Adrenal gland (tissue), 12 donors: ENCODE results near the gene FAM120C. TPM values are rescaled to one million over a fixed set of nuclear protein-coding genes. Genes with fewer than 3 reads are reported as not detected.
A peak's percentile ranks its signal among the peaks of the same experiment; 100 is the strongest.

ENCODE experiments used
- DNase-seq, 7 donors: peaks; one replicate each; pipeline ENCODE4 v3.0.0-alpha.2; 2019 to 2020
- H3K27ac ChIP-seq, 5 donors: fragments of 200-600 bp; sonication (generic) in 4 of 5; 1 replicate in 3 of 5; 2 replicates in 2 of 5; pipeline versions ENCODE4 v1.5.1 to v1.8.0; 2016 to 2020; ENCODE audit warnings: mild to moderate bottlenecking in 1 of 5
- H3K27me3 ChIP-seq: fragments of 200-600 bp; 2 replicates; pipeline ENCODE4 v1.8.0; 2021
- H3K36me3 ChIP-seq, 2 donors: fragments of 200-600 bp; replicated peaks in 1 of 2; 1 replicate in 1 of 2; 2 replicates in 1 of 2; pipeline versions ENCODE4 v1.5.1 to v1.8.0; 2018 to 2022
- H3K4me1 ChIP-seq, 2 donors: fragments of 200-600 bp; replicated peaks in 1 of 2; 1 replicate in 1 of 2; 2 replicates in 1 of 2; pipeline versions ENCODE4 v1.5.1 to v1.8.0; 2018 to 2021
- H3K4me3 ChIP-seq, 4 donors: fragments of 200-600 bp; sonication (generic) in 3 of 4; one replicate each; pipeline ENCODE4 v1.5.1; 2016 to 2018
- H3K9me3 ChIP-seq, 3 donors: fragments of 200-600 bp; sonication (generic) in 1 of 3; replicated peaks in 1 of 3; 1 replicate in 2 of 3; 2 replicates in 1 of 3; pipeline versions ENCODE4 v1.5.1 to v1.8.0; 2016 to 2021
- CTCF ChIP-seq, 6 experiments: fragments of 450-650 bp in 4 of 6; fragments of 200-600 bp in 2 of 6; sonication (generic) in 1 of 6; IDR thresholded peaks; 1 replicate in 5 of 6; 2 replicates in 1 of 6; pipeline versions ENCODE4 v1.5.1 to v1.8.0; 2016 to 2021; ENCODE audit warnings: antibody characterized with exemption in 6 of 6, mild to moderate bottlenecking in 2 of 6, moderate library complexity in 1 of 6
- POLR2A ChIP-seq, 2 donors: fragments of 450-650 bp; IDR thresholded peaks; one replicate each; pipeline ENCODE4 v1.6.1; 2017; ENCODE audit warnings: antibody characterized with exemption in 2 of 2, mild to moderate bottlenecking in 2 of 2, moderate library complexity in 1 of 2
- WGBS, 4 donors: extraction: QIAGEN DNeasy Blood & Tissue Kit in 2 of 4; methylation state at CpG; one replicate each; pipeline versions ENCODE4 v1.1.5 to v1.1.7; 2013 to 2017; 5-methylcytosine and 5-hydroxymethylcytosine counted together
- intact Hi-C, 2 donors: fragments of 100-400 bp; cut with DNase I; formaldehyde crosslinking; loops; one replicate each; pipeline versions ENCODE4 v1.14.1 to v1.15.0; 2022 to 2023
- polyA plus RNA-seq, 3 donors: library from polyadenylated mRNA; stranded (reverse); fragments of 200-250 nt in 2 of 3; fragments of 350-450 nt in 1 of 3; fragmentation: Illumina TruSeq in 1 of 3; extraction: RNeasy Lipid Tissue Mini Kit (QIAGEN cat#74804) in 1 of 3; gene quantifications; one replicate each; pipeline ENCODE4 v1.2.3, GENCODE V29; 2013 to 2014
- total RNA-seq, 9 donors: library from RNA; depleted of rRNA in 4 of 9; stranded (reverse); fragments of >200 nt in 4 of 9; fragments of 120-200 nt in 1 of 9; fragmentation: NEBNext Ultra II Directional in 1 of 9; extraction: Animal tissue kit (Norgen Biotek cat#: 25700) in 1 of 9; gene quantifications; one replicate each; pipeline versions ENCODE4 v1.1.0 to v1.2.4, GENCODE V29; 2013 to 2023
- donor health status: healthy with polysubstance abuse.
- donor health status: Bipolar disorder and iron deficiency.
- donor health status: DM: yes; HTN: yes; CAD: no.
- donor health status: DM: no; HTN: no; CAD: no.
- donor health status: DM: no; HTN: no; CAD: no.
- donor health status: DM: yes; HTN: yes; CAD: no.

The FAM120C gene
- total and polyA plus RNA-seq, 12 donors, result 6.3 to 18.8 (median 12.3) TPM

- H3K27ac ChIP-seq, result peak overlapping the region in 1 of 5 donors; percentile 96
- DNase-seq, result no peak
- H3K36me3 ChIP-seq, result peaks cover 0 to 3% of the 10 kb centered on the region in 2 donors
- intact Hi-C loops, result no loop called here
- peaks cover 0 to 3% of the 10 kb centered on the region in 2 donors for H3K4me1 ChIP-seq
- no peak overlapping the region for H3K4me3 ChIP-seq
- no peak for TF ChIP-seq POLR2A (IDR thresholded peaks at IDR 0.05)
- TF ChIP-seq CTCF (IDR thresholded peaks at IDR 0.05), result no peak
- no peaks in the 10 kb centered on the region for H3K27me3 ChIP-seq
- H3K9me3 ChIP-seq, result no peaks in the 10 kb centered on the region
- WGBS, 4 donors, result 82 to 90% (median 86%) methylated on average over 12 of the region's 12 CpGs
These were observed 137.4 kb downstream of the FAM120C start for GRCh38 chrX:54045563-54046228.

GRCh38 chrX:54044877-54045338 lies 138.1 kb downstream of the FAM120C start:
- H3K27me3 ChIP-seq, result no peaks in the 10 kb centered on the region
- 6 to 41% (median 24%) methylated on average over 5 to 10 of the region's 10 CpGs for WGBS, 4 donors
- H3K27ac ChIP-seq, result peak overlapping the region; percentile 46 to 96 (median 90)
- DNase-seq, result no peak
- H3K9me3 ChIP-seq, result no peaks in the 10 kb centered on the region
- no peak for TF ChIP-seq CTCF (IDR thresholded peaks at IDR 0.05)
- peak in 1 of 2 donors; percentile 19 for TF ChIP-seq POLR2A (IDR thresholded peaks at IDR 0.05)
- H3K36me3 ChIP-seq, result peaks cover 0 to 11% of the 10 kb centered on the region in 2 donors
- intact Hi-C loops, result no loop called here
- H3K4me1 ChIP-seq, result peaks cover 0 to 3% of the 10 kb centered on the region in 2 donors
- H3K4me3 ChIP-seq, result peak overlapping the region in 2 of 4 donors; percentile 26 to 77

GRCh38 chrX:54044126-54044876 lies 138.8 kb downstream of the FAM120C start, which contains the start of gene PHF8:
TSS of gene PHF8 (minus strand) at chrX:54044473. CDS start at chrX:54042728, 1,745 bp downstream.
- Histone ChIP-seq H3K27me3 (no peaks in the 10 kb centered on the region), H3K9me3 (no peaks in the 10 kb centered on the region), H3K4me1 (peaks cover 0 to 3% of the 10 kb centered on the region in 2 donors), H3K36me3 (peaks cover 0 to 12% of the 10 kb centered on the region in 2 donors), H3K4me3 (peak within 1 kb of the TSS; percentile 25 to 81 (median 65)), H3K27ac (peak within 1 kb of the TSS; percentile 72 to 96 (median 90))
- intact Hi-C loops, result no loop called here
- peak; percentile 95 to 97 (median 96) for DNase-seq
- WGBS, 4 donors, result 1 to 57% (median 20%) methylated on average over 25 to 66 of the region's 66 CpGs
- peak in 1 of 2 donors; percentile 55 for TF ChIP-seq POLR2A (IDR thresholded peaks at IDR 0.05)
- no peak for TF ChIP-seq CTCF (IDR thresholded peaks at IDR 0.05)

DNA sequence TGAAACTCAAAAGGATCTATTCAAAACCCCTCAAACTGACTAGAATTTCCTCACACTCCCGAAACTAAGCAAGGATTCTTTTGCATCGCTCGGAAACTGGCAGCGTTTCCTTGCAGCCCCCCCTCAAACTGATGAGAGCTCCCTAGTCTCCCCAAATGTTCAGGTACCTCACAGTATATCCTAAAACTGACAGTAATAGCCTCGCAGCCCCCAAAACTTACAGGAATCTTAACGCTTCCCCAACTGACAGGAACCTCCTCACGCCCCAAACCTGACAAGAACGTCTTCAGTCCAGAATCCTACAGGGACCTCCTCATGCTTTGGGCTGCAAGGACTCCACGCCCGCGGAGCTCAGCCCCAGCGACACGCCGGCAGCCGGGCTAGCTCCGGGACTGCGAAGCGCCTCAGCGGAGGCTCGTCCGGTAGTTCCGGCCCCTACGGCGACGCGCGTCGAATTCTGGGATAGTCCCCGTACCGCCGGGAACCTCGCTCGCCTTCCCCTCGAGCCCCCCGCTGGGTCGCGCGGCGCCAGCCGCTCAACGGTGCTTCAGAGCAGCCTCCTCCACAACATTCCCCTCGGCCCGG lies 139.4 kb downstream of the FAM120C start:
- peak in 3 of 7 donors; percentile 34 to 53 (median 39) for DNase-seq
- Histone ChIP-seq H3K4me1 (peaks cover 0 to 3% of the 10 kb centered on the region in 2 donors), H3K4me3 (peak overlapping the region; percentile 25 to 81 (median 65)), H3K9me3 (no peaks in the 10 kb centered on the region), H3K27ac (peak overlapping the region; percentile 72 to 96 (median 90)), H3K36me3 (peaks cover 0 to 12% of the 10 kb centered on the region in 2 donors), H3K27me3 (no peaks in the 10 kb centered on the region)
- WGBS, 4 donors, result 0 to 55% (median 21%) methylated on average over 3 to 43 of the region's 43 CpGs
- intact Hi-C loops, result no loop called here
- no peak for TF ChIP-seq CTCF (IDR thresholded peaks at IDR 0.05)
- no peak for TF ChIP-seq POLR2A (IDR thresholded peaks at IDR 0.05)
